GM21367 (cell line): Measurements from ENCODE around the gene CCER1.

Experiments
- ATAC-seq: cut with Tn5 transposase; IDR thresholded peaks from one replicate; pipeline ENCODE4 v1.9.1; 2021; ENCODE audit not compliant: unreplicated experiment

Gene CCER1

GRCh38 chr12:90969851-90970250 lies 14.9 kb upstream of the CCER1 start:
- ATAC-seq = no peak

DNA sequence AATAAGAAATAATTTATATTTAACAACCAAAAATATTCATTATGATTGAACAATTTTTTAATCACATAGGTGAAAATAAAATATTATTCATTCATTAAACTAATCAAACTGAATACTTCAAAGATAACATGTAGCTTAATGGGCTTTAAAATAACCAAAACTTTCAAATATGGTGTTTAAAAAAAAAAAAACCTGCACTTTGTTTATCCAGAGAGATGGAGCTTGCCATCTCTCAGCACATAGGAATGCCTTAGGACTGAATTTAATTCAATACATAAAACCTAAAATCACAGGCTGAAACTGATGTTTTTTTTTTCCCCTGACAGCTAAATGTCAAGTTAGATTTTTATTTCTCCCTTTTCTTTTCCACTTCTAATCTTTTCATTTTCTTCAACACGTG lies 14.4 kb upstream of the CCER1 start:
- no peak for ATAC-seq

GRCh38 chr12:90965204-90965603 lies 10.2 kb upstream of the CCER1 start:
- no peak for ATAC-seq

DNA sequence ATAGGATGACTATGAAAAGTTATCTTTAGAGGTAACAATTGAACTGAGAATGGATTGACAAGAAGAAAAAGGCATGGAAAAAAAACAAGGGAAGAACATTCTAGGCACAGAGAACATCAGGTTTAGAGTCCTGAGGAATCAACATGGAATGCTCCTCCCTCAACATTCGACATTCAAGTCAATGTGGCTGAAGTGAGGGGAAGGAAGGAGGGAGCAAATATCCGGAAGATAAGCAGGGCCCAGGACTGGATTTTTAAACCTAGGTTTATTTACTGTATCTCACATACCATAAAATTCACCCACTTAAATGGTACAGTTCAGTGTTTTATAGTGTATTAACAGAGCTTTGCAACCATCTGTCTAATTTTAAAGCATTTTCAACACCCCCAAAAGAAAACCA lies 9.6 kb upstream of the CCER1 start:
- ATAC-seq = no peak

DNA sequence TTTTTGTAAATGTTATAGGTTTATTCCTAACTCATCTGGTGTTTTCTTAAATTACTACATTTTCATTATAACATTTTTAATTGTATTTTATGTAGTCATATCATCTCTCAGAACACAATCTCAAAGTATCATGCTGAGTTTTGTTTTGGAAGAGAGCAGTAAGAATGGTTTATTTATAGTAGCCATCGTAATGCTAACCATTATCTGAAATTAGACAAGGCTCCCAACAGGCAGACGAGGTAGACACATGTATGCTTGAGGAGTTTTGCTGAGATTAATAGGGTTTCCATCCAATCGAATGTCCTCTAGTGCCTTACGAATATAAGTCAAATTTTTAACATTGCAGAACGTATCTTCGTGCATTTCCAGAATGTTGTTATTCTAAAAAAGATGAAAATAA lies 9.0 kb upstream of the CCER1 start:
- ATAC-seq = no peak

DNA sequence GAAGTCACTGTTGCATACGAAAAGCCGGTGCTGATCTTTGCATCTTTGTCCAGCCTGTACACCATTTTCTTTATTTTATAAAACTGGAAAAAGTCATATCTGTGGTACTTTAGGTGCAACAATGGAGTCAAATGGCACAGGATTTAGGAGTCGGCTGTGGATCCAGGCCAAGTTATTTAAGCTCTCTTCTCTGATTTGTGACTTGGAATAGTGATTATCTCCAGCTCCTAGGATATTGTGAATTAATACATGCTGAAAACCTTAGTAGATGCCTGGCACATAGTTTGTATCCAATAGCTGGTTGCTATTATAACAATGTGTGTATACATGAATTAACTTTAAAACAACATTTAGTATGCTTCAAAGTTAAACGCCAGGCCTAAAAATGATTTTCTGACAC lies 6.2 kb upstream of the CCER1 start:
- ATAC-seq = no peak

GRCh38 chr12:90959538-90960139 lies 4.7 kb upstream of the CCER1 start:
- ATAC-seq = peak; percentile 85

GRCh38 chr12:90959032-90959431 lies 4.1 kb upstream of the CCER1 start:
- no peak for ATAC-seq

DNA sequence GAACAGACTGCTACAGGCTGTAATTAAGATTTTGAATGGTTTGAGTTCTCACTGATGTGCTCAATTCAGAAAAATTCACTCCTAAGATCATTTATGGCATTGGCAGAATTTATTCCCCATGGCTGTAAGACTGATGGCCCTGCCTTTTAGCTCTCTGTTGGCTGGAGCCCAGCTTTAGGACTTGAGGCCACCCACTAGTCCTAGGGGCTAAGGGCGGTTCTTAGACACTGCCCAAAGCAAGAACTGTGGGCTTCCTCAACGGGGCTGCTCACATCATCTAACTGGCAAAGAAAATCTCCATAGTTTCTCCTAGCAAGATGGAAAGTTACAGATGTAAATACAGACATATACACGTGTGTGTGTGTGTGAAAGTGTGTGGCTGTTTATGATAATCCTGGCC lies 3.4 kb upstream of the CCER1 start:
- no peak for ATAC-seq

DNA sequence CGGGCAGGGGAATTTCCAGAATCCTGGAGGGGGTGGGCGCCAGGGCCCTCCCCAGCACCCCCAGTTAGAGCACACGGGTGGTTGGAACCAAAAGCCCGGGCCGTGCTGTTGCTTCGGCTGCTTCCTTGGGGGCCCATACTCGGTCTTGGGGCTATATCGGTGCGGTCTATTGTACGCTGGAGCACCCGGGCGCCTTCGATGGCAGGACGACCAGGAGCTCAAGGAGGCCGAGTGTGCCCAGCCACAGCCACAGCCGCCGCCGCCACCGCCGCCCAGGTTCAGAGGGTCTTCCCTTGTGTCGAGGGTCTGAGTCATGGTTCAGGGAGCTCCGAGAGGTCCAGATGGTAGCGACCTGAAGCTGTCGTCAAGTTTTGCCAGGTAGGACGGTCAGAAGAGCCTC lies 548 bp downstream of the CCER1 start:
- no peak for ATAC-seq

- ATAC-seq = peak; percentile 46
These were observed 987 bp downstream of the CCER1 start for GRCh38 chr12:90953956-90954421.

DNA sequence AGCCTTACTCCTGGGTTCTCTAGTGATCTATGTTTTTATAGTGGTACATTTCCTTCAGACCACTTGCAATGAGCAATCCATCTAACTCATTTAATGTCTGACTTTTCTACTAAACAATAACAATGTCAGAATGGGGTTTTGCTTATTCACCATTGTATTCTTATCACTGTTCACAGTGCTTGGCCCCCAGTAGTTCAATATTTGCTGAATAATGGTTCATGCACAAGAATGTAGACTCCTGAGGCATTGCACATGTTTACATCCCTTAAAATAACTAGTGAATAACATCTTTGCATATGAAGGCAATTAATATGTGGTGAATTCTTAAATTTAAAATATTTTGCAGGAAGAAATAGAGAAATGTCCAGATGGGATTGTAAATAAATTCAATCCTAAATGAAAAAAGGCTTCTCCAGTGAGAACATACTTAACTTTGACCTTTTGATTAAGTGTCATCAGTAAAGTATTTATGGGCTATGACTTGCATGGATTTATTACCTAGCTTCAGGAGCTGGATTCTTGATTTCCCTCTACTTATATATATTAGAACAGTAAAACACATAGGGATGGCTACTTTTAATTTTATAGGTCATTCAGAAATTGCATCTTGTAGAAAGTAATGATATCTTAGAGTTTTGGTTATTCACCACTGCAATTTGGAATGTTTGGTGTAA lies 3.4 kb downstream of the CCER1 start:
- no peak for ATAC-seq

GRCh38 chr12:90947869-90948268 lies 7.1 kb downstream of the CCER1 start:
- no peak for ATAC-seq

DNA sequence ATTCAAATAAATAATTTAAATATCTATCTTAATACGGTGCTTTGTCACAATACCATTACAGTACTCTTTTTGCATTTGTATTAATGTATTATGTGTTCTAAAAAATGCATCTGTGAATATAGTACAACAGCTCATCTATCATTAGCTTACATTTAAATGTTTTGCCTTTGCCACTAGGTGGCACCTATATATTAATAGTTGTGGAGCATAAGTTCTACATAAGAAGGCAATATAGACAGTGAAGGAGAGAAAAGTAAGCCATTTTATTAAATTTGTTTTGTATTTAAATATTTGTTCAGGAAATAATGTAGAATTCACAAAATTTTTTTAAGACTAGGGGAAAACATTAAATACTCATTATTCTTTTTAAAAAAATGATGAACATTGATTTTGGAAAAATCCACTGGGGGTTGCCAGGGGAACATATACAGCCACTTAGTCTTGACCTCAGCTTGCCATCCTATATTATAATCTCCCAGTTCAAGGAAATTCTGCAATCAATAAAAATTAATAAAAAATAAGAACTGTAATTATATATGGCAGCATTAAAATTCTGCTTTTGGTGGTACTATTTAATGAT lies 9.8 kb downstream of the CCER1 start:
- ATAC-seq = peak; percentile 91

GRCh38 chr12:90943255-90943654 lies 11.7 kb downstream of the CCER1 start:
- ATAC-seq = no peak

DNA sequence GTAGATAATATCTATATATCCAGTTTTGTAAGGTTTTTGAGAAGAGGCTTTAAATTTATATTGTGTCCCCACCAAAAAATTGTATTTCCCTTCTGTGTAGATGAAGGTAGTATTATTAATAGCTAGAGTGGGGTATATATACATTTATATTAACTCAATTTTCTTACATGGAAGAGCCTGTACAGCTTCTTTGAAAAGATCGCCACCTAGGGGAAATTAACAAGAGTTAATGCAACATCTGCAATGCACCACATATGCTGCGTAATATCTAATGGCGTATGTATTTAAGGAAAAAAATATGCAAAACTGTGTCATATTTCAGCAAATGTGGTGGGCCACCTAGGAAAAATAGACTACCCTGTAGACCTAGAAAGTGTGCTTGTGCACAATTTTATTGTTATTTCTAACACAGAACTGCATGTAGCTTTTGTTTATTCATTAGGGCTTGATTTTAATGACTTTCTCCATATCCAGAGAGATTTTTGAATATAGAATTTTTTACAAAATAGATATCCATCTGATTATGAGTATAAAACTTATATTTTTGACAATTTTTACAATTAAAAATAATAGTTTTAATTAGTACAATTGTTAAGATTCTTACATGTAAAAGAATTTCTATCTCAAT lies 14.0 kb downstream of the CCER1 start:
- peak; percentile 75 for ATAC-seq

DNA sequence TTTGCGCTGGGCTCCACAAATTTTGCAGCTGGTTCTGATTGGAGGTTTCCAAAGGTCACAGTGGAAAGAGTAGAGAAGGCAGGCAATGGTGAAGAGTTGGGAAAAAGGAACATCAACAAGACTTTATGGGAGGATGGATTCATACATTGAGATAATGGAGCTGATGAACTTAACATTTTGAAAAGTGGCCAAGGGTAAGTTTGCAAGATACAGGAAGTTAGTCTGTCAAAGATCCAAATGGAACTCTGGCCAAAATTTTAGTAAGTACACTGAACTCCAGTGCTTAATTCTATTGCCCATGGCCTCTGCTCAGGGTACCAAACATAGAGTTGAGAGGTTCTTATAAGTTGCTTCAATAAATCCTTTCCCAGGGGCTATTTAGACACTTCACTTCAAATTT lies 15.6 kb downstream of the CCER1 start:
- ATAC-seq = no peak

GRCh38 chr12:90938451-90938850 lies 16.5 kb downstream of the CCER1 start:
- ATAC-seq = no peak

DNA sequence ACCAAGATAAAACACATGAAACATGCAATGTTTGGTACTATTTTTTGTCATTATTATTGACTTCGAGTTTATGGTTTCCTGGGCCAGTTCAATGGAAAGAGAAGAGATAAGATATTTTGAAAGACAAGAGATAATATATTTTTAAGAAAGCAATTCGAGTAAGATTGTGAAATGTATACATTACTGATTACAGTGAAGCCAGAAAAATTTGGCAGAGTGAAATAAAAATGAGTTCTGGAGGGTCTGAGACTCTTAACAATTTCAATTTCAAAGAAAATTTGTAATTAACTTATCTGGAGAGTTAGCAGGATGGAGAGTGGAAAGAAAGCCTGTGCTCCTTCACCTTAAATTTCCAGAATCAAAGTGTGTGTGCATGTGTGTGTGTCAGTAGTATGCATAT lies 17.3 kb downstream of the CCER1 start:
- ATAC-seq = no peak

DNA sequence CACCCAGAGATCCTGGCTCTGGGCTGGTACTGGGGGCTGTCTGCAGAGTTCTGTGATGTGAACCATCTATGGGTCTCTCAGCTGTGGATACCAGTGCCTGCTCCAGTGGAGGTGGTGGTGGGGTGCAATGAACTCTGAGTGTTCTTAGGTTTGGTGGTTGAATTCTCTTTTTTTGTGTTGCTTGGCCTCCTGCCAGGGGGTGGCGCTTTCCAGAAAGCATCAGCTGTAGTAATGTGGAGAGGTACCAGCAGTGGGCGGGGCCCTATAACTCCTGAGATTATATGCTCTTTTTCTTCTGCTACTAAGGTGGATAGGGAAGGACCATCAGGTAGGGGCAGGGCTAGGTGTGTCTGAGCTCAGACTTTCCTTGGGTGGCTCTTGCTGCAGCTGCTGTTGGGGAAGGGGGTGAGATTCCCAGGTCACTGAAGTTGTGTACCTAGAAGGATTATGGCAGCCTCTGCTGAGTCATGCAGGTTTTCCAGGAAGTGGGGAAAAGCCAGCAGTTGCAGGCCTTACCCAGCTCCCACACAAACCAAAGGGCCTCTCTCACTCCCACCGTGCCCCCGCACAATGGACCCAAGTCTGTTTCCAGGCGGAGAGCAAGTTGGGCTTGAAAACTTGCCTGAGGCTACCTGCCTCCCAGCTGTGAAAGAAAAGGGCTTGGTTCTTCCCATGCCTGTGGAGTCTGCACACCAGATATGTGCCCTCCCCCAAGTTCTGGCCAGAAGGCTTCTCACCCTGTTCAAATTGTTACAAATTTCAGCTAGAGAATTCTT lies 18.6 kb downstream of the CCER1 start:
- ATAC-seq = no peak

DNA sequence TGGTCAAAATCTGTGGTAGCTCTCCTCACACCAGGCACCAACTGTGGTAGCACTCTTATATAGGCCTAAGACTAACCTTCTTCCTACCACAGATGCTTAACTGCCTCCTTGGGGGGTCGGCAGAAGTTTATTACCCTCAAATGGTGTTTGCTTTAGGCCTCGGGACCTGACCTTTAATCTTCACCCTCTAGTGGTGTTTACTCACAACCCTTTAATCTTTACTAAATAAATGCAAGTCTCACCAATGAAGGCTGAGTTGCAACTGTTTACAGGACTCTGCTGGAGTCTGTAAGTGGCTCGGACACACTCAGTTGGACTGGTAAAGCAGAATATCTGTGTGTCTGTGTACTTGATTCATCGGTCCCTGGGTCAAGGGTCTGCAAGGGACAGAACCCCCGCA lies 29.4 kb downstream of the CCER1 start:
- no peak for ATAC-seq
